HS-5 (cell line): ENCODE measurements around the gene RAB15.

Experiments
- DNase-seq: peaks from one replicate; pipeline ENCODE4 v3.0.0-alpha.2; 2012; ENCODE audit warnings: low read depth

The RAB15 gene

GRCh38 chr14:64910847-64911495 is 61.2 kb downstream of the RAB15 start:
- DNase-seq, result peak; percentile 6

- no peak for DNase-seq
Measured at GRCh38 chr14:64906022-64906421, 66.1 kb downstream of the RAB15 start.

GRCh38 chr14:64899958-64900357 is 72.2 kb downstream of the RAB15 start:
- no peak for DNase-seq
